ENCODE results near the gene ARHGEF28.

Gene ARHGEF28

DNA sequence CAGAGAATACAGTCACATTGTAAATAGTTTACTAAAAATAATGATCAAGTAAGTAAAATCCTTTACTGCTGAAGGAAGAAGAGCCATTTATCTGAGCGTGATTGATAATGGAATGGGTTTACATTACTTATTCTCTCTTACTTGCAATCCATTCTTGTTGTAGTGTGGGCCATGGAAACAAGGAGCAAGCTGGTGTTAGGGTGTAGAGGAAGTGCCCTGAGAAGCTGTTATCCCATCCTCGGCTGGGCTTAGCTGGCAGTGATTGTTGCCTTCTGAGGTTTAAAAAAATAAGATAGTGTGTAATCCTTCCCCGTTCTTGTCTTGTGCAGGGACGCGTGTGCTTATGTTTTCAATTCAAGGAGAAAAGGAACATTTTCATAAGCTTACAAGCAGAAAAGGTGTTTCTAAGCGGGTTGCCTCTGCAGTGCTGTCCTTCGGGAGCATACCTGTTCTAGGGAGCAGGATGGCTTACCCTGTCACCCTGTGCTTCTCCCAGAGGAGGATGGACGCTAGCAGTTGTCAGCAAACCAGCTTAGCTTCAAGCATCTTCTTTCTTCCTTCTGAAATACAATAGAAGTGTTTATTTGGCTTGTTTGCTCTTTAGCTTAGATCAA is 188.3 kb downstream of the ARHGEF28 start:
- Histone ChIP-seq H3K79me2 (ENCODE audit: control insufficient read depth, insufficient read depth, low read length, unreplicated experiment) (no peaks in the 10 kb centered on the region), H2AFZ (ENCODE audit: low read length, unreplicated experiment) (no peak overlapping the region), H3K27ac (ENCODE audit: low read depth, low read length) (no peak overlapping the region), H3K36me3 (ENCODE audit: insufficient read depth, low read length) (0 out of 2 replicates have a peak, but pooled peaks cover 3% of the 10 kb centered on the region), H3K4me3 (ENCODE audit: low read depth, low read length) (no peak overlapping the region), H3K4me1 (ENCODE audit: control insufficient read depth, insufficient read depth, low read length, unreplicated experiment) (peaks cover 35% of the 10 kb centered on the region), H3K27me3 (ENCODE audit: insufficient read depth, low read length) (no peaks in the 10 kb centered on the region)

DNA sequence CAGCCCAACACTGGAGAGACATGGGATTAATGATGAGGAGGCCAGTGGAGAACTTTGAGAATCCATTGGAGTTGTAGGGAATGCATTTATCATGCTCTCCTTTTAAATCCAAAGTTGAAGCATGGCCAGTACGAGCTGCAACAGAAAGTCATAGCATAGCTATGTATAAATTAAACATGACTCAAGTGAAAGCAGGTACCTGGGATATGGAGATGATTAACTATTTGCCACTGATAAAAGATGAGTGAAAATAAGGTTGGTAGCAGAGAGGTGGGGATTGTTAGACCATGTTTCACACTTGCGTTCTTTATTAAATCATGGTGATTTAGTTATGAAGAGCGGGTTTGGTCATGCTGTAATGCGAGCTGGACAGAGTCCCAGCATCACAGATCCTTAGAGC is 189.6 kb downstream of the ARHGEF28 start:
- no peaks in the 10 kb centered on the region for H3K79me2 ChIP-seq (ENCODE audit: control insufficient read depth, insufficient read depth, low read length, unreplicated experiment)
- no peaks in the 10 kb centered on the region for H3K27me3 ChIP-seq (ENCODE audit: insufficient read depth, low read length)
- H3K4me1 ChIP-seq (ENCODE audit: control insufficient read depth, insufficient read depth, low read length, unreplicated experiment) = peaks cover 46% of the 10 kb centered on the region
- no peak overlapping the region for H2AFZ ChIP-seq (ENCODE audit: low read length, unreplicated experiment)
- H3K4me3 ChIP-seq (ENCODE audit: low read depth, low read length) = no peak overlapping the region
- peaks cover 3% of the 10 kb centered on the region; the same call in 1 of the 2 replicates for H3K36me3 ChIP-seq (ENCODE audit: insufficient read depth, low read length)
- peak overlapping the region; percentile 61 for H3K27ac ChIP-seq (ENCODE audit: low read depth, low read length)

DNA sequence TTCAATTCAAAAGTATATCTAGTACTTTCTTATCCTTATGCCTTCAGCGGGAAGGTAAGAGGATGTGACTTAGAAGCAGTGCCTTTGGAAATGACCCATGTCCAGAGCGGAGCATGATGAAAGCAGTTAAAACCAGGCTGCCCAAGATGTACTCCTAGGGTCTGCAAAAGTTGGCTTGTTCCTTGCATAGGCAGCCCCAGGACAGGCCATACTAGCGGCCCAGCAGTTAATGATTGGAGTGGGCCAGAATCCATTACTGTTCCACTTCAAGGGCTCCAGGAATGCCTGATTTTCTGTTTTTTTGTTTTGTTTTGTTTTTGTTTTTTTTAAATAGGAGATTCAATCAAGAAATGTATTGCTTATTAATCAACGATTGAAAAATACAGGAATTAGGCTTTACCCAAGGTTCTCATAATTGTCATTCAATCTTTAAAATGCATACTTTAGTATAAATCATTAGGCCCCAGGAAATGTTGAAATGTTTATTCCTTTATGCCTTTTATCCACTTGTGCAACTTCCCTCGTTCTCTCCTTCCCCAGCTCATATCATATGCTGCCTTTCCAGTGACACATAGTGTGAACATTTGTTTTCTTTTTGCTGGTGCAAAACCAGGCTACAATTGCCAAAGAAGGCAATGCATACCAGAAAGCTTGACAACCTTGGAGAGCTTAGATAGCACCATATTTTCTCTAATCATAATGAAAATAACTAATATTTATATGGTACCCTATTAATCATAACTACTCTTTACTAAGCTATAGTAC is 190.8 kb downstream of the ARHGEF28 start:
- H3K4me1 ChIP-seq (ENCODE audit: control insufficient read depth, insufficient read depth, low read length, unreplicated experiment) = peaks cover 47% of the 10 kb centered on the region
- no peak overlapping the region for H3K4me3 ChIP-seq (ENCODE audit: low read depth, low read length)

DNA sequence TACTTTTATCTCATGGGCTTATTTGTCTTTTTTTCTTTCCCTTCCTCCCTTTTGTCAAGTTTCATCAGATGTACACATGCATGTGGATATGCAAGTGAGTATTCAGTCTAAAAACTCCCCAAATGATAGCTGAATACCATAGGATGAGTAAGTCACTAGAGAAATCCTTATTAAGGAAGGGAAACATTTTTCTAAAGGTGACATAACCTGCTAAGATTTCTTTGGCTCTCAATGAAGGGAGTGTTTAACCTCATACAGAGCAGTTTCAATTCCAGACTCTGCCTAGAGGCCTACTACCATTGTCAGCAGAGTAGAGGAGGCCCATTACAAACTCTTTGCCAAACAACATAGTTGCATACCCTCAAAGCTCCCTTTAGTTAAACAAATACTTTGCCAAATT is 192.4 kb downstream of the ARHGEF28 start:
- Histone ChIP-seq H3K4me1 (ENCODE audit: control insufficient read depth, insufficient read depth, low read length, unreplicated experiment) (peaks cover 62% of the 10 kb centered on the region), H3K27ac (ENCODE audit: low read depth, low read length) (peak overlapping the region; percentile 61), H3K79me2 (ENCODE audit: control insufficient read depth, insufficient read depth, low read length, unreplicated experiment) (no peaks in the 10 kb centered on the region), H2AFZ (ENCODE audit: low read length, unreplicated experiment) (no peak overlapping the region), H3K36me3 (ENCODE audit: insufficient read depth, low read length) (peaks cover 3% of the 10 kb centered on the region; the same call in 1 of the 2 replicates), H3K4me3 (ENCODE audit: low read depth, low read length) (no peak overlapping the region), H3K27me3 (ENCODE audit: insufficient read depth, low read length) (no peaks in the 10 kb centered on the region)

More for the DNA sequence above, 190.8 kb downstream of the ARHGEF28 start:
- Histone ChIP-seq H3K36me3 (ENCODE audit: insufficient read depth, low read length) (peaks cover 3% of the 10 kb centered on the region; the same call in 1 of the 2 replicates), H3K27me3 (ENCODE audit: insufficient read depth, low read length) (no peaks in the 10 kb centered on the region), H3K27ac (ENCODE audit: low read depth, low read length) (peak overlapping the region; percentile 61), H3K79me2 (ENCODE audit: control insufficient read depth, insufficient read depth, low read length, unreplicated experiment) (no peaks in the 10 kb centered on the region), H2AFZ (ENCODE audit: low read length, unreplicated experiment) (no peak overlapping the region)

DNA sequence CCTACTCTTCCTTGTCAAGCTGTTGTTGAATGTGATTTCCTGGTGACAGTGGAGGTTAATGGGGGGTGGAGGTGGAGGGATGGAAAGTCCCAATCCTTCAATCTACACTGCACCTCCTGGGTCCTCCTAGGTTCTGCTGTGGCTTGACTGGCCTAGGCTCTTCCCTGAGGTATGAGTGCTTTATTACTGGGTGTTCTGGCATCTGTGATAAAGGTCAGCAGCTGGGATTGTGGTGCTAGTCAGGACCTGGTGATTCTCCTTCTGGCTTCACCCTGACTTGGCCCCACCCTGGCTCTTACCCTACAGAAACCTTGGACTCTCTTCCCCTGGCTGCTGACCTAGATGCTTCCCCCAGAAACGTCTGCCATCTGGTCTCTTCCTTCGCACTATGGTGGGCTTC is 194.3 kb downstream of the ARHGEF28 start:
- H3K4me1 ChIP-seq (ENCODE audit: control insufficient read depth, insufficient read depth, low read length, unreplicated experiment) = peaks cover 70% of the 10 kb centered on the region
- H3K4me3 ChIP-seq (ENCODE audit: low read depth, low read length) = no peak overlapping the region
- no peak overlapping the region for H3K27ac ChIP-seq (ENCODE audit: low read depth, low read length)
- H3K27me3 ChIP-seq (ENCODE audit: insufficient read depth, low read length) = no peaks in the 10 kb centered on the region
- H3K79me2 ChIP-seq (ENCODE audit: control insufficient read depth, insufficient read depth, low read length, unreplicated experiment) = no peaks in the 10 kb centered on the region
- H3K36me3 ChIP-seq (ENCODE audit: insufficient read depth, low read length) = no peaks in the 10 kb centered on the region; the same call in 1 of the 2 replicates
- H2AFZ ChIP-seq (ENCODE audit: low read length, unreplicated experiment) = no peak overlapping the region

DNA sequence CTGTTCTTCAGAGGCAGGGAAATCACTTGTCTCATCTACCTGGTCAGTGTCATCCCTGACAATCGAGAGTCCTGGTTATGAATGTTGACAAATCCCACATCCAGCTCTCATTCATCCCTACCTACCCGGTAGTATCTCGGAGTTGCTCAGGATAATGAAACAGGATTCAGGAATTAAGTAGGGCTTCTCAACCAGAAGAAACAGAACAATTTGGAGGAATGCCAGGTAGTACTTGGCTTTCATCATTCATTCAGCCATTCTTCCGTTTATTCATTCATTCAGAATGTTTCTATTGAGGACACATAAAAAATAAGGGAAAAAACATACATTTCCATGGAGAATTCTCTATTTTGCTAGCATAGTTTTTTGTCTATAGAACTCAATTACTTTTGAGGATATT is 195.0 kb downstream of the ARHGEF28 start:
- Histone ChIP-seq H2AFZ (ENCODE audit: low read length, unreplicated experiment) (no peak overlapping the region), H3K36me3 (ENCODE audit: insufficient read depth, low read length) (no peaks in the 10 kb centered on the region; the same call in 1 of the 2 replicates), H3K79me2 (ENCODE audit: control insufficient read depth, insufficient read depth, low read length, unreplicated experiment) (no peaks in the 10 kb centered on the region), H3K4me1 (ENCODE audit: control insufficient read depth, insufficient read depth, low read length, unreplicated experiment) (peaks cover 70% of the 10 kb centered on the region), H3K27ac (ENCODE audit: low read depth, low read length) (no peak overlapping the region), H3K4me3 (ENCODE audit: low read depth, low read length) (no peak overlapping the region), H3K27me3 (ENCODE audit: insufficient read depth, low read length) (no peaks in the 10 kb centered on the region)

DNA sequence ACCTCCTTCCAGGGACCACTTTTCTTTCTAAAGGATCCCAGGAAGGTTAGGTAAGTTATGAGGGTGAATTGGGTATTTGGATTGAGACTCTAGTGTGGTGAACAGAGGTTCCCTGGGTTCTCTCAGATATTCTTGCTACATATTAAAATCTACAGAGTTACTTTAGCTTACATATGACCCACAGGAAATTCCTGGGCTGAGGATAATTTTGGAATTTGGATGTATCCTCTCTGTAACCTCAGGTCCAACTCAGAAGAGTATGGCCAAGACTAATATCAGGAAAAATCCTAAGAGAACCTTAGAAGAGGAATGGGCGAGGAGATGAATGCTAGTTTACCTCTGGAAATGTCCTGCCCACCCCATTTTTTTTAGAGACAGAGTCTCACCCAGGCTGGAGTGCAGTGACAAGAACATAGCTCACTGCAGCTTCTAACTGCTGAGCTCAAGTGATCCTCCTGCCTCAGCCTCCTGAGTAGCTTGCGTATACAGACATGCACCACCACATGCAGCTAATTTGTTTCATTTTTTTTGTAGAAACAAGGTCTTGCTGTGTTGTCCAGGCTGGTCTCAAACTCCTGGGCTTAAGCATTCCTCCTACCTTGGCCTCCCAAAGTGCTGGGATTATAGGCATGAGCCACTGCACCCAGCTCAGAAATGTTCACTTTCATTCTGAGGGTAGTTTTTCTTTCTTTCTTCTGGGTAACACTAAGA is 196.4 kb downstream of the ARHGEF28 start:
- H3K36me3 ChIP-seq (ENCODE audit: insufficient read depth, low read length) = no peaks in the 10 kb centered on the region; the same call in 1 of the 2 replicates
- H3K79me2 ChIP-seq (ENCODE audit: control insufficient read depth, insufficient read depth, low read length, unreplicated experiment) = no peaks in the 10 kb centered on the region
- peak overlapping the region; percentile 26; the same call in 1 of the 2 replicates for H3K27ac ChIP-seq (ENCODE audit: low read depth, low read length)
- H3K4me1 ChIP-seq (ENCODE audit: control insufficient read depth, insufficient read depth, low read length, unreplicated experiment) = peaks cover 71% of the 10 kb centered on the region
- H3K27me3 ChIP-seq (ENCODE audit: insufficient read depth, low read length) = no peaks in the 10 kb centered on the region
- H3K4me3 ChIP-seq (ENCODE audit: low read depth, low read length) = no peak overlapping the region
- no peak overlapping the region for H2AFZ ChIP-seq (ENCODE audit: low read length, unreplicated experiment)

DNA sequence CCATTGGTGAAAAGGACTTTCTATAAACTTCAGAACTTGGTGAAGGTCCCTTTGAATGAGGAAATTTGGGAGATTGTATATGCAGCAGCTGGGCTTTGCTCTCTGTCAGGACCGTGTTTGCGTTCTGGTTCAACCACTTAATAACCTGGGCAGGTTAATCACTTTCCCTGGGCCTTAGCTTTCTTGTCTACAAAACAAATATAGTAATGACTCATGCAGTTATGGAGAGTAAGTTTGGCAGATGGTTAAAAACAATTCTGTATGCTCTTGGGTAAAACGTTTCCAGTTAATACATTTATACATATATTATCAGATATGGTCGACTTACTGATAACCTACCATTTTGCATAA is 197.0 kb downstream of the ARHGEF28 start:
- no peaks in the 10 kb centered on the region for H3K27me3 ChIP-seq (ENCODE audit: insufficient read depth, low read length)
- H2AFZ ChIP-seq (ENCODE audit: low read length, unreplicated experiment) = no peak overlapping the region
- H3K36me3 ChIP-seq (ENCODE audit: insufficient read depth, low read length) = no peaks in the 10 kb centered on the region; the same call in 1 of the 2 replicates
- peak overlapping the region; percentile 26 for H3K27ac ChIP-seq (ENCODE audit: low read depth, low read length)
- no peak overlapping the region for H3K4me3 ChIP-seq (ENCODE audit: low read depth, low read length)
- H3K79me2 ChIP-seq (ENCODE audit: control insufficient read depth, insufficient read depth, low read length, unreplicated experiment) = no peaks in the 10 kb centered on the region
- H3K4me1 ChIP-seq (ENCODE audit: control insufficient read depth, insufficient read depth, low read length, unreplicated experiment) = peaks cover 66% of the 10 kb centered on the region

DNA sequence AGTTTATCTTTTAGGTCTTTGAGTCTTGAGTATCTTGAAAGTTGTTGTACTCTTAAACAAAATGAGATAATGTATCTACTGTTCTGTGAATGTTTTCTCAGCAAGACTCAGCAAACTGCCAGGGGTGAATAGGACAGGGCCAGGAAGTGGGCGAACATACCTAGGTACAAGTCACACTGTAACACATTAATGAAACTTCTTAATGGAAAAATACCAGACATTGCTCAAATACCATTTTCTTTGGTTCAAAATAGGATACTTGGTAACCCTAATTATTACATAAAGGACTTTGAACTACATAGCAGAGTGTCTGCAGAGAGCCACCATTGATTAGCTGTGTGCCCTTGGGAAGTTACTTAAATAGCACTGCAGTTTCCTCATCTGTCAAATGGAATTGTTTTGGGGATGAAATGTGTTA is 197.5 kb downstream of the ARHGEF28 start:
- H3K27ac ChIP-seq (ENCODE audit: low read depth, low read length) = peak overlapping the region; percentile 26
- no peak overlapping the region for H3K4me3 ChIP-seq (ENCODE audit: low read depth, low read length)
- H3K36me3 ChIP-seq (ENCODE audit: insufficient read depth, low read length) = no peaks in the 10 kb centered on the region; the same call in 1 of the 2 replicates
- H3K27me3 ChIP-seq (ENCODE audit: insufficient read depth, low read length) = no peaks in the 10 kb centered on the region
- no peak overlapping the region for H2AFZ ChIP-seq (ENCODE audit: low read length, unreplicated experiment)
- H3K4me1 ChIP-seq (ENCODE audit: control insufficient read depth, insufficient read depth, low read length, unreplicated experiment) = peaks cover 61% of the 10 kb centered on the region
- no peaks in the 10 kb centered on the region for H3K79me2 ChIP-seq (ENCODE audit: control insufficient read depth, insufficient read depth, low read length, unreplicated experiment)

DNA sequence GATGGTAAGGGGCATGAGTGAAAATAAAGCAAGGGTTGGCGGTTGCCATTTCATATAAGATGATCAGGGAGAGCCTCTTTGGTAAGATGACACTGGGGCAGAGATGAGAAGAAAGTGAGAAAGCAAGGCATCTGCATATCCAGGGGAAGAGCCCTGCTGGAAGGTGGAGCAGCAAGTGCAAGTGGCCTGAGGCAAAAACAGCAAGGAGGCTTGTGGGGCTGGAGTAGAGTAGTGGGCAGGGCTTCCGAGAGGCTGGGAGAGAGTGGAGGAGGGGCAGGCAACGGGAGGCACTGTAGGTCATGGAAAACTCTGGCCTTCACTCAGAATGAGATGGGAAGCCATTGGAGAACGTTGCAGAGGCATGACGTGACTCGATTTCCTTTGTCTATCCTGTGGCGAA is 199.2 kb downstream of the ARHGEF28 start:
- peaks cover 51% of the 10 kb centered on the region for H3K4me1 ChIP-seq (ENCODE audit: control insufficient read depth, insufficient read depth, low read length, unreplicated experiment)
- H3K27ac ChIP-seq (ENCODE audit: low read depth, low read length) = no peak overlapping the region
- H3K79me2 ChIP-seq (ENCODE audit: control insufficient read depth, insufficient read depth, low read length, unreplicated experiment) = no peaks in the 10 kb centered on the region

More for the DNA sequence above, 199.2 kb downstream of the ARHGEF28 start:
- H3K4me3 ChIP-seq (ENCODE audit: low read depth, low read length) = no peak overlapping the region
- H3K36me3 ChIP-seq (ENCODE audit: insufficient read depth, low read length) = no peaks in the 10 kb centered on the region; the same call in 1 of the 2 replicates
- no peak overlapping the region for H2AFZ ChIP-seq (ENCODE audit: low read length, unreplicated experiment)
- H3K27me3 ChIP-seq (ENCODE audit: insufficient read depth, low read length) = no peaks in the 10 kb centered on the region
